Spinal cord (tissue), 10 donors: ENCODE results near the gene FOCAD. TPM values are rescaled to one million over a fixed set of nuclear protein-coding genes. Genes with fewer than 3 reads are reported as not detected.

Experiments used
- DNase-seq, 6 donors: peaks; one replicate each; pipeline versions ENCODE4 v3.0.0 to v3.0.0-alpha.2; 2013 to 2015; ENCODE audit warnings: low spot score in 6 of 6, low read depth in 4 of 6
- H3K27ac ChIP-seq: one replicate; pipeline ENCODE4 v1.5.1; 2013; ENCODE audit warnings: low read depth, low read length, control low read depth
- H3K27me3 ChIP-seq: one replicate; pipeline ENCODE4 v1.6.1; 2013; ENCODE audit warnings: low read length; ENCODE audit not compliant: control insufficient read depth, insufficient read depth
- H3K36me3 ChIP-seq: one replicate; pipeline ENCODE4 v1.6.1; 2013; ENCODE audit warnings: low read length; ENCODE audit not compliant: control insufficient read depth, insufficient read depth
- H3K4me1 ChIP-seq: one replicate; pipeline ENCODE4 v1.6.1; 2013; ENCODE audit warnings: low read length; ENCODE audit not compliant: control insufficient read depth, insufficient read depth
- H3K4me3 ChIP-seq: one replicate; pipeline ENCODE4 v1.5.1; 2013; ENCODE audit warnings: low read depth, low read length, control low read depth
- H3K9me3 ChIP-seq: one replicate; pipeline ENCODE4 v1.6.1; 2013; ENCODE audit warnings: low read length; ENCODE audit not compliant: control insufficient read depth, insufficient read depth
- WGBS: methylation state at CpG from one replicate; pipeline ENCODE4 v1.1.5; 2013; ENCODE audit warnings: missing lambda C conversion rate; ENCODE audit not compliant: insufficient coverage; 5-methylcytosine and 5-hydroxymethylcytosine counted together
- polyA plus RNA-seq, 2 donors: library from polyadenylated mRNA; unstranded; fragments of 120-200 nt; gene quantifications; one replicate each; pipeline ENCODE4 v1.2.1, GENCODE V29; 2013; ENCODE audit not compliant: insufficient read length in 2 of 2
- total RNA-seq, 2 donors: library from RNA; depleted of rRNA in 1 of 2; stranded (reverse); fragments of 120-200 nt in 1 of 2; fragments of >200 nt in 1 of 2; gene quantifications; one replicate each; pipeline versions ENCODE4 v1.2.3 to v1.2.4, GENCODE V29; 2013 to 2014
- donor health status: healthy.

The FOCAD gene
- total and polyA plus RNA-seq, 4 donors = 32.3 to 189 (median 52.9) TPM

DNA sequence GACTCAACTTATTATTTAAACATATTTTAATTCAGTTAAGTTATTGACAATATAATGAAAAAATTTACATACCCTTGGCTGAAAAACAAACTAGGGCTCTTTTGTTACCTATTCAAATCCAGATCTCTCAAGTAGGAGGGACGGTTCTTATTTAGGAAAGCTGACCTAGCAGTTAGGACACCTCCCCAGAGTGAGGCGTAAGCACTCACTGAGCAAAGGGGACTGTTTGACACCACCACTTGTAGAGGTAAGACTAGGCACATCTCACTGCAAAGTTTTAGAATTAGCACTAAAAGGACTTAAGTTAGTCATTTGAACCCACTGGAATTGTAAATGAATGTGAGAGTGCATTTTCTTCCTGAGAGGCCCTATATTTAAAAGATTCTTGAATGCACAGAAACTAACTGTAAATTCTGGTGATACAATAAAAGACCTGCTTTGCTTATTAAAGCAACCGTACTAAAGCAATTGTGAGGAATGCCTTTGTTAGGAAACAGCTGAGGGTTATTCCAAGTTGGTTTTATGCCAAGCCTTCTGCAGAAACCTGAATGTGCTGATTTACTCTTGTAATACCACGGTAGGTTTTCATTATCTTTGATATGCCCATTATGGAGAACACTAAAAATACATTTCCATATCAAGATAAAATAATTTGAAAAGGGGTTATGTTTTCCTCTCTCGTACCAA lies 331.2 kb downstream of the FOCAD start:
- Histone ChIP-seq H3K27ac (no peak overlapping the region), H3K4me1 (no peaks in the 10 kb centered on the region), H3K27me3 (no peaks in the 10 kb centered on the region), H3K4me3 (no peak overlapping the region), H3K36me3 (no peaks in the 10 kb centered on the region), H3K9me3 (no peaks in the 10 kb centered on the region)
- peak in 2 of 6 donors; percentile 43 to 57 for DNase-seq
- 60% methylated on average over 2 of the region's 5 CpGs for WGBS

- H3K36me3 ChIP-seq = no peaks in the 10 kb centered on the region
- no peaks in the 10 kb centered on the region for H3K9me3 ChIP-seq
- no peak overlapping the region for H3K27ac ChIP-seq
- no peaks in the 10 kb centered on the region for H3K4me1 ChIP-seq
- no peak overlapping the region for H3K4me3 ChIP-seq
- no peaks in the 10 kb centered on the region for H3K27me3 ChIP-seq
- DNase-seq = no peak
Observed at GRCh38 chr9:21015995-21016394, 331.9 kb downstream of the FOCAD start.

DNA sequence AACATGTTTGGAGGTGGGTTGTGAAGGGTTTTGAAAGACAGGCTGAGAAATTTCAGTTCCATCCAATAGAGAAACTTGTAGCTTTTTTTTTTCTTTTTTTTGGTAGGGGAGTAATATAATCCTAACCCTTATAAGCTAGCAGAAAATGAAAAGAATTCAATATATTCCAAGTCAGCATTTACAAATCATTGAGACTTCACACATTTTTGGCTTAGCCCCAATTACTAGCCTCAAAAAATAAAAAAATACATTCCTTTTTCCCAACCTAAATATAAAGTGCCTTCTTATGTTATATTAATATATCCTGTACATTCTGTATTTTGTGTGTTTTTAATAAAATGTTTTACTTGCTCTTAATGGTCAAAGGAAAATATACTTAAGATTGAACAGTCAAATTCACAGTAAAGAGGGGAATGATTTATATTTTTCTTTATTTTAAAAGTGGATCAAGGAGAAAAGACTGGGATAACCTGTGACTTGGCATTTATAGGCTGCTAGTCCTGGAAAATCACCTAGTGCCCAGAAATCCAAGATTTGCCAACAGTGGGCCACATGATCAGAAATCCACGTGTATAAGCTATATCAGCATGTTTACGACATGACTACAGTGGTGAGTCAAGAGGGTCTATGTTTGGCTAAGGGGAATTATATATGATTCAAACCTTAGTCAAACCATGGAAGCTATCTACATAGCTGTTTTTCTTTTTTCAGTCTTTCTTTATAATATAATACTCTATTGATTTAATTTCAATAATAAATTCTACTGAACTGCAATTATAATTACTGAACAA lies 332.8 kb downstream of the FOCAD start:
- Histone ChIP-seq H3K9me3 (no peaks in the 10 kb centered on the region), H3K4me1 (no peaks in the 10 kb centered on the region), H3K36me3 (no peaks in the 10 kb centered on the region), H3K27me3 (no peaks in the 10 kb centered on the region), H3K27ac (no peak overlapping the region), H3K4me3 (no peak overlapping the region)
- WGBS = no CpG with 5 or more reads among the region's 2 CpGs
- no peak for DNase-seq

DNA sequence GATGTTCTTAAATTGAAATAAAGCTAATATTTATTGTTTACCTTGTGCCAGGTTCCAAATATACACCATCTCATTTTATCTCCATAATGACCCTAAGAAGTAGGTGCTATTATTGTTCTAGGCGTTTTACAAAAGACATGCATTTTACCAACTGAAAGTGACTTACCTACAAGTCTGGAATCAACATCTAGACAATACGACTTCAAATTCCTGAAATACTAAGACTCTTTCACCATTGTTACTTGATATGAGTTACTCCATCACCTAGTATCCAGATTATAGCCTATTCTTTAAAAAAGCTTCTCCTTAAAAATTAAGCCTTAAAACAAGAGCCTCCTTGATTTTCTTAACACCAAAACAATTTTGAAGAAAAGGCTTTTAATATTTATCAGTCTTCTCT lies 334.1 kb downstream of the FOCAD start:
- Histone ChIP-seq H3K4me3 (no peak overlapping the region), H3K27me3 (no peaks in the 10 kb centered on the region), H3K4me1 (no peaks in the 10 kb centered on the region), H3K36me3 (no peaks in the 10 kb centered on the region), H3K27ac (no peak overlapping the region), H3K9me3 (no peaks in the 10 kb centered on the region)
- 100% methylated on average over 1 of the region's 2 CpGs for WGBS
- no peak for DNase-seq

- no CpG with 5 or more reads among the region's 2 CpGs for WGBS
- Histone ChIP-seq H3K4me1 (no peaks in the 10 kb centered on the region), H3K4me3 (no peak overlapping the region), H3K27ac (no peak overlapping the region), H3K27me3 (no peaks in the 10 kb centered on the region), H3K9me3 (no peaks in the 10 kb centered on the region), H3K36me3 (no peaks in the 10 kb centered on the region)
- no peak for DNase-seq
Observed at GRCh38 chr9:21023861-21024260, 339.8 kb downstream of the FOCAD start.

GRCh38 chr9:21027295-21027694 lies 343.2 kb downstream of the FOCAD start:
- Histone ChIP-seq H3K27me3 (no peaks in the 10 kb centered on the region), H3K9me3 (no peaks in the 10 kb centered on the region), H3K27ac (no peak overlapping the region), H3K36me3 (no peaks in the 10 kb centered on the region), H3K4me3 (no peak overlapping the region), H3K4me1 (peaks cover 7% of the 10 kb centered on the region)
- DNase-seq = no peak
- WGBS = 100% methylated on average over 1 of the region's 4 CpGs

DNA sequence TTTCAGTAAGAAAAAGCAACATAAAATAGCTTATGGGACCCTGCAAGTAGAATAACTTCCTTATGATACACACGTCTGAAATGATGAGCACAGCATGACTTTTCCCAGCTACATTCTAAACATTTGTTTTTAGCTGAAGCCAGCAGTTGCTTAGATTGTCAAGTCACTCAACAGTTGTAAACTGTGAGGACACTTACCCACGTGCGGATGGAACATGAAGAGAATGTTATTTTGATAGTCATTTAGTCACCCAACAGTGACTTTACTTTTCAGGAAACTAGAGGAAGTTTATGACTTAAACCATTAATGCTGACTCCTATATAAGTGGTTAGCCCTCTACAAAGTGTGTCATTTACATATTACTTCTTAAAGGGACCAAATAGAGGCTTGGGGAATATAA lies 344.4 kb downstream of the FOCAD start:
- Histone ChIP-seq H3K4me3 (no peak overlapping the region), H3K4me1 (peaks cover 7% of the 10 kb centered on the region), H3K9me3 (no peaks in the 10 kb centered on the region), H3K27ac (no peak overlapping the region), H3K36me3 (no peaks in the 10 kb centered on the region), H3K27me3 (no peaks in the 10 kb centered on the region)
- no peak for DNase-seq
- WGBS = no CpG with 5 or more reads among the region's 3 CpGs

DNA sequence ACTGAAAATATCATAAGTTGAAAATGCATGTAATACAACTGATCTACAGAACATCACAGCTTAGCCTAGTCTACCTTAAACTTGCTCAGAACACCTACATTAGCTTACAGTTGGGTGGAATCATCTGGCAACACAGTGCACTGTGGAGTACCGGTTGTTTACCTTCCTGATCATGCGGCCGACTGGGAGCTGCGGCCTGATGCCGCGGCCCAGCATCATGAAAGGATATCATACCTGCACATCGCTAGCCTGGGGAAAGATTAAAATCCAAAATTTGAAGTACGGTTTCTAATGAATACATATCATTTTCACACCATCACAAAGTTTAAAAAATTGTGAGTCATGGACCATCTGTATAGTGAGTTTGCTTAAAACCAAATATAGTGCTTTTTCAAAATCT lies 345.6 kb downstream of the FOCAD start:
- Histone ChIP-seq H3K27me3 (no peaks in the 10 kb centered on the region), H3K36me3 (no peaks in the 10 kb centered on the region), H3K27ac (no peak overlapping the region), H3K9me3 (no peaks in the 10 kb centered on the region), H3K4me1 (peaks cover 7% of the 10 kb centered on the region), H3K4me3 (no peak overlapping the region)
- DNase-seq = no peak
- no CpG with 5 or more reads among the region's 8 CpGs for WGBS

DNA sequence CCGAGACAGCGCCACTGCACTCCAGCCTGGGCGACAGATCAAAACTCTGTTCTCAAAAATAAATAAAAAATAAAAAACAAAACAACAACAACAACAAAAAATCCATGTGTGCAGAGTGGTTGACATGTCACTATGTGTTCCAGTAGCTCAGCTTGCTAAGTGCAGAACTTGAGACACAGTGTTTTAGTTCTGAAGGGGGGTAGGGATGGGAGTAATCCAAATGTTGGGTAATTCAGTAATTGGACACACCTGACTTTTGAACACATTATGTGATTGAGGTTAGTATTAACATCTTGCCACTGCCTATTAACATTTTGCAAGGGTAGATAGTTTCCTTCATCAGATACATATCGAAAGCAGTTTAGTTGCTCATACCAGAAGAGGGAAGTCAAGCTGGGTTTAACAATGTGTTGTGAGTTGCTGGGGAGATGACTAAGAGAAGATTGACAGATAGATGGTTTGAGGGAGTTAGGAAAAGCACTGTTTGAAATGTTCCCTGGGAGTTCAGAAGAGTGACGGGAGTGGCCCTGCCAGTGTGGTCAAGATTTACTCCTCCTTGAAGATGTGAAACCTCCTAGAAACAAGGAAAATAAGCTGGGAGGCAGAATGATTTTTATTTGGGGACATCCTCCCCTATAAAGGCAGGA lies 346.5 kb downstream of the FOCAD start:
- peaks cover 7% of the 10 kb centered on the region for H3K4me1 ChIP-seq
- peak in 1 of 6 donors; percentile 8 for DNase-seq
- H3K27ac ChIP-seq = no peak overlapping the region
- WGBS = 71% methylated on average over 2 of the region's 5 CpGs
- no peaks in the 10 kb centered on the region for H3K27me3 ChIP-seq
- H3K4me3 ChIP-seq = no peak overlapping the region
- H3K9me3 ChIP-seq = no peaks in the 10 kb centered on the region
- no peaks in the 10 kb centered on the region for H3K36me3 ChIP-seq
